ENCODE data around the gene STX16.
"Not testable (repeated sequence)": the region's sequence is repeated elsewhere in the genome, so short reads cannot be mapped to it uniquely, and the experiment has no call there.

The STX16 gene

GRCh38 chr20:58637466-58638213 is 13.4 kb upstream of the STX16 start:
- DNase-seq = no peak

DNA sequence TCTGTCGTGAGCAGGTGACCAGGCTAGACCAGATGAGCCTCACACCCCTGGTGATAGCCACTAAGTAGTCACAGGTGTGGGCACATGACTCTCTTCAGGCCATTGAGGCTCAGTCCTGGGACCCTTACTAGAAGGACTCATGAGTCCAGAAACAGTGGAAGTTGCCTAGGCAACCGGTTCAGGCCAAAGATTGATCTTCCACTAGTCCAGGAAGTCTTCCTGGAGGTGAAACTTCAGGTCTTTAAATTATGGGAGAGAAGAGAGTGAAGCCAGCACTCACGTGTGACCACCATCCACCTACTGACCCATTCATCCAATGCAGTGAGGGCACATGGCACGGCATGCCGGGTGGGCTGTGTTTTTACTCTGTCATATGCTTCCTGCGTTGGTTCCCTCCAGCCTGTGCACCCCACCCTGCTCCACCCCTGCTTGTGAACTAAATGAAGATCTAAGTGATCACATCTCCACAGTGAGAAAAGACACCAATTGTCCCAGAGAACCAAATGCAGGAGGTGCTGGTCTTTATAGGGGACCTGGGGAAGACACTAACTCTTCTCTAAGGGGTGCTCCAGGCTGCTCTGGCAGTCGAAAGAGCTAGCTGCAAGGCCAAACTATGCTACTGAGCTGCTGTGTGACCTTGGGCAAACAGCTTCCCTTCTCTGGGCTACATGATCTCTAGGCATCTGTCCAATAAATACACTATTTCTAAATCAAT is 12.5 kb upstream of the STX16 start:
- no peak for DNase-seq

DNA sequence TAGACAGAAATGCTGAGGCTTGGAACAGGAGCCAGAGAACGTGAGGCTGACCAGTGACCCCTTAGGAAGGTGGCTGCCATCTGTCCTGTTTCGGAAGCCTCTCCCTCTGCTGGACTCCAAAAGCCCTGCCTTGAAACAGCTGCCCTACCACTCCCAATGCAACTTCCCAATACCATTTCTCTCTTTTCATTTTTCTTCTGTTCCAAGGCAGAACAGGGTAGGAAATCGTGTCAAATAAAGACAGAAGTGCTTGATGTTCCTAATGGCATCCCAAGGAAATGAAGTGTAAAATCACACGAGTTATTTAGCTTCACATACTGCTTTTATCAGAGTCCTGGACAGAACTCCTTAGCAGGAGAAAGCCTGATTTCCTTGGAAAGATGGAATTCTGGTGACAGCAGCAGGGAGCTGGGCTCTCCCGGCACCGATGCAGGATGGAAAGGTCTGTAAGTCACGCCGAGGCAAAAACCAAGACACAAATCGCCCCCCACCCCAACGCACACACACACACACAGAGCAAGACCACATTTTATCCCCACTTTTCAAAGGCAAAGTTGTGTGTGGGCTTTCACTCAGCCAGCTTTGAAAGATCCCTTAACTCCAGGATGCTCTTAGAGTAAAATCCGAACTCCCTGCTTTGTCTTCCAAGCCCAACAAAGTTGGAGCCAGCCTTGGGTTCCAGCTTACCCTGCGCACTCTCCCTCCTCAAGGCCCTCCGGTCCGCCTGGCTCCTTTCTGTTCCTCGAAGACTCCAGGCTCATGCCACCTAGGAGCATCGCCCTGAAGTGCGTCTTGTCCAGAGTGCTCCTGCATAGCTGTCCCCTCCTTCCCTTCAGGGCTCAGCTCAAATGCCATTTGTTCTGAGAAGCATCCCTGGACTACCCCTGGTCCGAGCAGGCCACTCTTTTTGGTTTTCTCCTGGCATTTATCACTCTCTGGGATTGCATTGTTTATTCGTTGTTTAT is 11.6 kb upstream of the STX16 start:
- no peak for DNase-seq

DNA sequence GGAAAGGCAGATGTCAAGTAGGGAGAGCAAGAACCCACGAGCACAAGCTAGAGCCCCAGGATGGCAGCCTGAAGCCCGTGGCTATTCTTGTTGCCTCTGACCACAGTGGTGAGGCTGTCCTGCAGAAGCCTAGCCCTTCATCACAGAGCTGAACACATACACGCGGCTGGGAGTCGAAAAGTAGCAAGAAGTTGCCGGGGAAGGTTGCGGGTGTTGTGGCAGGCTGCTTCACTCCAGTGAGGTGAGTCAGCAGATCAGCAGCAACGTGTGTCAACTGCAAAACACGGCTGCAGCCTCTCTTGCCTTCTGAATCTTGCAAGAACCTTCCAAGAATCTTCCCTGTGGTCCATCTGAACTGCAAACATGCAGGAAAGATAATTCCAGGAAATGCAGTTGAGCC is 10.6 kb upstream of the STX16 start:
- no peak for DNase-seq

- no peak for DNase-seq
Observed at GRCh38 chr20:58642441-58642840, 8.6 kb upstream of the STX16 start.

GRCh38 chr20:58642896-58643295 is 8.2 kb upstream of the STX16 start:
- DNase-seq = not testable (repeated sequence)

DNA sequence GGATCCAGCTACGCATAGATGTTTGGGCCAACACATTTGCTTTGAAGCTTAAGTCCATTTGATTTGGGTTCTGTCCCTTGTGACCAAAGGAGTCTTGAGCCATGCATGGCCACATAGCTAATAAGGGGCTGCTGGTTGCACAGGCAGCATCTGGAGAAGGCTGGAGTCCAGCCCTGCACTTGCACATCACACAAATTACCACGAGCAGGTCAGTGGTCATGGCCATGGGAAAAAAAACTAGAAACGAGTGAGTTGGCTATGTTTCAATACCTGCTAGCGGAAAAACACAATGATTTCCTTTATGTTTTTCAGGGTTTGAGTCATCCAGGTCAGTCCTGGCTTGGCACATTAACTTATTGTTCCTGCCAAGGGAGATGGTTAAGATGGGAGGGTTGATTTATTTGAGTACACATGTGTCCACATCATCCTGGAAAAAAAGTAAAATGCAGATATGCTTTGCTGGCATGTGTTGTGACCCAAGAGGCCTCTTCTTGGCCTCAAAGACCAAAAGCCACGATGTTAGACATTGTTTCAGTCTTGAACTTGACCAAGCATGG is 5.6 kb upstream of the STX16 start:
- no peak for DNase-seq

GRCh38 chr20:58646257-58646656 is 4.8 kb upstream of the STX16 start:
- no peak for DNase-seq

DNA sequence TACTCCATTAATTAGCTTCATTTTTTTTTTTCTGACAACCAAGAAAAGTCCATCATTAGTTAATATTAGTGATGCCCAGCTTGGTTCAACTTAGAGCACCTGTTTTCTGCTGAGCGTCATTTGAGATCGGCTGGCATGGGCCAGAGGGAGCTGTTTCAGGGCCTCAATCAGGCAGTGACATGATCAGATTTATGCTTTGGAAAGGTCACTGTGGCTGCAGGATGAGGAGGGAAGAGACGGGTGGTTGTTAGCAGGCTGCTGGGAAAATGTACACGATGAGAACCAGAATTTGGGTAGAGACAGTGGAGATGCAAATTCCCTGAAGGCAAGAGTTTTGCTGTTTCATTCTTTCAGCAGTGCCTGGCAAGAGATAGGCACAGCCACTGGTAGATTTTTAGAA is 4.4 kb upstream of the STX16 start:
- no peak for DNase-seq

DNA sequence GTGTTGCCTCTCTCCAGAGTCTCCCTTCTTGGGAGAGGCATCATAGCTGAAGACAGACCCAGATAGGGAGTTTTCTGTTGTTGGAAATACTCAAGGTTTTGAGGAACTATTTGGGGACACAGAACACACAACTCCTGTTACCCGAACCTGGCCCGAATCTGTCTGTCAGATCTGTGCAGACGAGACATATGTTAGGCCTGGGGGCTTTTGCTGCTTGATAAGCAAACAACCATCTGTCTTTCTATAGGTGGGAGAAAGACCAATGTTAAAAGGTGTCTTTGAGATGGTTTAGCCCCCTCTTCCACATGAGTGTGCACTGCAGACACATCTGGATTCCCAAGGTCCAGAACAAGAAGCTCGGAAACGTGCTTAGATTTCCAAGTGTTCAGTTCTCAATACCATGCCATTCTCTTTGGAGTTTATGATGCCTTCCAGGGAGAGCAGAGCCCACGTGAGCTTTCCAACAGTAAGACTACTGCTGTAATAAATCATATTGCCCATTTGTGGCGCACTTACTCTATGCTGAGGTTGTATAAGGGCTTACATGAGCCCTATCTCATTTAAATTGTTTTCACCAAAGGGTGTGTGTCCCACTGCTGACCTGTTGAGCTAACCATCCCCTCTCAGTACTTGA is 3.8 kb upstream of the STX16 start:
- DNase-seq = peak in 1 of 2 donors; percentile 19

GRCh38 chr20:58647796-58648501 is 3.1 kb upstream of the STX16 start:
- DNase-seq = no peak

- DNase-seq = not testable (repeated sequence)
Observed at GRCh38 chr20:58648502-58648825, 2.6 kb upstream of the STX16 start.

DNA sequence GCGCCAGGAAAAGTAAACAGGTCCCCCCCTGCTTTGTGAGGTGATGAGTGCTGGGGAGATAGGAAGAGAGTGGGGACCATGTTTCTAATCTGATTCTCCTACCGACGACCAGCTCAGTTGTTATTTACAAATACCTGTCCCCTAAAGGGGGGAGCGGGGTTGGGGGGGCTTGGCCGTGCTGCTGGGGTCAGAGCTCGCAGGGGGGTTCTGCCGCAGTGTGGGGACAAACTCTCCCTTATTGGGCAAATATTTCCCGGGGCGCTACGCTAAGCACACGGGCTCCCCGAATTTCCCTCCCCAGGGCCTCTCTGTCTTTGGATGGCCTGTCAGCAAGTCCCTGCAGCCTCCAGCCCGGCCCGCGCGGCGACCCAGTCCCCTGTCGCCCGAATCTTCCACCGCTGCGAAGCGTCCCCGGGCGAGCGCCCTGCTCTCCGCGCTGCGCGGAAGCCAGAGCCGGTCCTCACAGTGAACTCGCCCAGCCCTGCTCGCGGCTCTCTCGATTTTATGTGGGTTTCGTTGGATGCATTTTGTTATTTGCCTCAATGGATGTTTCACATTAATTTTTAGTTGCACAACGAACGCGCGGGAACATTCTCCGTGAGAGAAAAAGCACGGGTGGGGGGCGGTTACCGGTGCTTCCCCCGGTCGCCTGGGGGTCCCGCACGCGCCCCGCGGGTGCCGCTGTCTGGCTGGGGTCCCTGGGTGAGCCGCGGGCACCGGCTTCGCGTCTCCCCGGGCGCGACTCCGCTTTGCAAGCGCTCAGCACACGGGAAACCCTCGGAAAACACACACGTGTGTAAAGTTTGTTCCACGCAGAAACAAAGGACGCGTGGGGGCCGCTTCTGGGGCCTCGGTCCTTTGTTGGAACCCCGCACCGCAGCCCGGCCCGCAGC is 1.5 kb upstream of the STX16 start:
- DNase-seq = no peak

GRCh38 chr20:58650181-58650775 is 805 bp upstream of the STX16 start:
- no peak for DNase-seq

- DNase-seq = no peak
Observed at GRCh38 chr20:58651559-58651945, 469 bp downstream of the STX16 start.

DNA sequence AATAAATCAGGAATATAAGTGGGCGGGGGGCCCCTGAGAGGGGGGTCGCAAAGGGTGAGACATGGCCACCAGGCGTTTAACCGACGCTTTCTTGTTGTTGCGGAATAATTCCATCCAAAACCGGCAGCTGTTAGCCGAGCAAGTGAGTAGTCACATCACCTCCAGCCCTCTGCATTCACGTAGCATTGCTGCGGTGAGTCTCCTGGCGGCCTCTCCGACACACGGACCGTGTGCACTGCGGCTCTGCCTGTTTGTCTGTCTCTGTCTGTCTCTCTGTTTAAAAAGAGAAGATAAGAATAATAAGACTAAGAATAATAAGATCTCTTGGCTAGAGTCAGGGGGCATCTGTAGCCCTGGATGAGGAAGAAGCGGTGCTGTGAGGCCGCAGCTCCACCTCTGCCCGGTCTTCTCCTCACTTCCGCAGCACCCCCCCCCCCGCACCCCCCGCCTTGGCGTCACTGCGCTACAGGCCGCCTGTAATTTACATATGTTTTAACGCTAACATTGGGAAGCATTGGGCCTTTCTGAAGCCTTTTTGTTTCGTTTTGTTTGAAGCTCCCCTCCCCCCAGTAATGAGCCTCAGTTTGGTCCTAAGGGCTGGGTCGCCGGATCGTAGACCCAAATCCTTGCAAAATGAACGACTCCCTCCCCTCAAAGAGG is 993 bp downstream of the STX16 start:
- DNase-seq = peak; percentile 81 to 83

DNA sequence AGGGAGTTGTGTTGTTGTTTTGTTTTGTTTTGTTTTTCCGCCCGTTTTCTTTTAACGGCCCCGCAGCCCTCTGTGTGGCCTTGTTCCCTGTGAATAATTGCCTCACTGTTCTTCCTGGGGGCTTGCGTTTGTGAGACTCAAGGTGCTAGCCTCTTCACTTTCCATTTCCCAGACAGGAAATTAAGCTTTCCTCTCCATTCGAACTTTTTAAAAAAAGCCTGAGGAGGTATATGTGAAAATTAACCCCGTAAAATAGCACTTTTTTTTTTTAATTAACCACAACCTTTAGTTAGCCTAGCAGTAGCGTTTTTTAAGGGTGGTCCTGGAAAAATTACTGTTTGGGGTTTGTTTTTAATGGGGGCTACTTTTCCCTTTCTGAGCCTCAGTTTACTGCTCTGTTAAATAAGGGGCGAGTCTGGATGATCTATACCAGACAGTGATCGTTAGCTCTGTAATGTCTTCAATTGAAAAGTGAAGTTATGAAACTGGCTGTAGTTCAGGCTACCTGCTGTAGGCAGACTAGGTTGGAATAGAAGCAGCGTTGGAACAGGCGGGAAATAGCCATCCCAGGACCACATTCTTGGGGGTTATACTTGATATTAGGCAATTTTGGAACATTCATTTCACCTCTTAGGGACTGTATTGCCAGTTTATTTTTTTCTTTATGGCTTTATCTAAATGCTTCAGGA is 1.7 kb downstream of the STX16 start:
- no peak for DNase-seq

GRCh38 chr20:58654337-58654736 is 3.3 kb downstream of the STX16 start:
- DNase-seq = no peak
